ENCODE data around the gene ENTPD6. TPM values are rescaled to one million over a fixed set of nuclear protein-coding genes. Genes with fewer than 3 reads are reported as not detected.

ENTPD6 gene
- total RNA-seq, 2 donors from 2014 or later = 77.1 to 93.6 TPM

DNA sequence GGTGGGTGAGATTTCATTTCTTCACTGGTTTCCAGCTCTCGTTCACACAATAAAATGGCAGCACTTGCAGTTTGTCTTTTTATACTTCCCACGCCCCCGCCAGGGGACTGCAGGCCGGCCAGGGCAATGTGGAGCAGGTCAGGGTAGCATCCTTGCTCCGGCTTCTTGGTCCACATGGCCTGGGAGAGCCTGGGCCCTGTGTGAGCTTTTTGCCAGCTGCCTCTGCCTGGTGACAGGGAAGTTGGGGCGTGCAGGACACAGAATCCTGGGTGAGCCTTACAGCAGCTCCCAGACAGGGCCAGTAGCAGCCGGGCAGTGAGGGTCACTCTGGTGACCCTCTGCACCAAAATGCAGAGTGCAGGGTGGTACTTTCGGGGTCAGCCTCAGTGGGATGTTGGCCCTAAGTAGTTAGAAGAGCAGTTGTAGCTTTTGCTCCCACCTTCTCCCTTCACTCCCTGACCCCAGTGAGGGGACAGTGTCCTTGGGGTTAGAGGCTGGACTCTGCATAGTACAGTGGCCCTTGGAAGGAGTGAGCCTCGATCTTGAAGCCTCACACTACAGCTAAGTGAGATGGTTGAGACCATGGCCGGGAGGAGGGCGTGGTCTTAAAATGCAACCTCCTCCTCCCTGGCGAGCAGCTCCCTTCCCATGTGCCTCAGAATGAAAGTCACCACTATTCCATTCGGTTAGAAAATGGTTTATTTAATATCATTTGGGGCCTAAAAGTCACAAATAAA, 76.1 kb downstream of the ENTPD6 start:
- no peaks in the 10 kb centered on the region for H3K27me3 Mint-ChIP-seq (ENCODE audit: insufficient read depth)
- no peak overlapping the region for H3K27ac Mint-ChIP-seq
- Histone ChIP-seq H3K27ac (ENCODE audit: low read depth, low read length) (no peak overlapping the region), H3K9me3 (ENCODE audit: control insufficient read depth, low read length) (no peaks in the 10 kb centered on the region), H3K36me3 (ENCODE audit: control insufficient read depth, insufficient read depth, low read length) (peaks cover 63% of the 10 kb centered on the region), H3K9ac (ENCODE audit: extremely low read depth, low read length, poor library complexity, severe bottlenecking) (no peak overlapping the region), H3K27me3 (ENCODE audit: control insufficient read depth, insufficient read depth, low read length, poor library complexity, severe bottlenecking) (no peaks in the 10 kb centered on the region), H3K4me3 (ENCODE audit: low read length) (no peak overlapping the region), H3K4me1 (ENCODE audit: control insufficient read depth, insufficient read depth, low read length) (no peaks in the 10 kb centered on the region)
- no peaks in the 10 kb centered on the region for H3K4me1 Mint-ChIP-seq
- TF ChIP-seq, protein P1, sequence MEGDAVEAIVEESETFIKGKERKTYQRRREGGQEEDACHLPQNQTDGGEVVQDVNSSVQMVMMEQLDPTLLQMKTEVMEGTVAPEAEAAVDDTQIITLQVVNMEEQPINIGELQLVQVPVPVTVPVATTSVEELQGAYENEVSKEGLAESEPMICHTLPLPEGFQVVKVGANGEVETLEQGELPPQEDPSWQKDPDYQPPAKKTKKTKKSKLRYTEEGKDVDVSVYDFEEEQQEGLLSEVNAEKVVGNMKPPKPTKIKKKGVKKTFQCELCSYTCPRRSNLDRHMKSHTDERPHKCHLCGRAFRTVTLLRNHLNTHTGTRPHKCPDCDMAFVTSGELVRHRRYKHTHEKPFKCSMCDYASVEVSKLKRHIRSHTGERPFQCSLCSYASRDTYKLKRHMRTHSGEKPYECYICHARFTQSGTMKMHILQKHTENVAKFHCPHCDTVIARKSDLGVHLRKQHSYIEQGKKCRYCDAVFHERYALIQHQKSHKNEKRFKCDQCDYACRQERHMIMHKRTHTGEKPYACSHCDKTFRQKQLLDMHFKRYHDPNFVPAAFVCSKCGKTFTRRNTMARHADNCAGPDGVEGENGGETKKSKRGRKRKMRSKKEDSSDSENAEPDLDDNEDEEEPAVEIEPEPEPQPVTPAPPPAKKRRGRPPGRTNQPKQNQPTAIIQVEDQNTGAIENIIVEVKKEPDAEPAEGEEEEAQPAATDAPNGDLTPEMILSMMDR (conservative IDR thresholded peaks at IDR 0.05) = no peak
- WGBS, 2 experiments (ENCODE audit: insufficient coverage in 1 of 2, insufficient read length in 1 of 2) = 90 to 94% methylated on average over 9 to 13 of the region's 13 CpGs
- no peak overlapping the region for H3K4me3 Mint-ChIP-seq
- H3K9me3 Mint-ChIP-seq = no peaks in the 10 kb centered on the region
- DNase-seq = no peak
- H3K36me3 Mint-ChIP-seq (ENCODE audit: low read depth) = peaks cover 52% of the 10 kb centered on the region

DNA sequence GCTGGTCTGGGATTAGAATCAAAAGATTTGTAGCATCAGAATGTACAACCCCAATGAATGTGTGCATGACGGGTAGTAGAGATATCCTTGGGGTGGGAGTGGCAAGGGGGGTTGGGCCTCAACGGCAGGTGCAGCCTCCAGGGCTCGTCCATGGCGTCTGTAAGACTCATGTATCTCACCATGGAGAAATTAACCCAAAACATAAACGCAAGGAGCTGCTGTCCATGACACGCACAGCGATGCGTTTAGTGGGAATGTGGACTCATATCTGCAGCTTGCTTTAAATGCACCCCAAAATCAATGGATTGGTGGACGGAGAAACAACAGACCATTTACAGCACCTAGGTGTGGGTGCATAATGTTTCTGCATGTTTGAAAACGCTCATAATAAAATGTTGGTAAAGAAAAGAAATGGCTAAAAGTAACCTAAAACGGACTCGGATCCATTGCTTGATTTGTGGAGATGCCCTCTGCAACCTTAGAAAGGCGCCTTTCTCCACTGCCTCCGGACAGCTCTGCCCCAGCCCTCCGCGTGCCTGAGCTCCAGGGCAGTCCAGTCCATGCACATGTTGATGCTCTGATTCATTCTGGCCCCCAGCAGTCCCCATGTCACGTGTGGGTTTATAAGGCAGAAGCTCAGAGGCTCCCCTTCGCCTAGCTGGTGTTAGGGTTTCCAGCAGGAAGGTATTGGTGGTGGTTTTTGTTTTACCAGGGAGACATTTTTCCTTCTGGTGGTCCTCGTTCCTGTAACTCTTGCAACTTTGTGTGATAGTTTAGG, 76.9 kb downstream of the ENTPD6 start:
- Mint-ChIP-seq H3K36me3 (ENCODE audit: low read depth) (peaks cover 53% of the 10 kb centered on the region), H3K9me3 (no peaks in the 10 kb centered on the region), H3K4me3 (no peak overlapping the region), H3K27me3 (ENCODE audit: insufficient read depth) (no peaks in the 10 kb centered on the region), H3K4me1 (no peaks in the 10 kb centered on the region), H3K27ac (no peak overlapping the region)
- H3K27me3 ChIP-seq (ENCODE audit: control insufficient read depth, insufficient read depth, low read length, poor library complexity, severe bottlenecking) = no peaks in the 10 kb centered on the region
- H3K4me3 ChIP-seq (ENCODE audit: low read length) = no peak overlapping the region
- no peak overlapping the region for H3K9ac ChIP-seq (ENCODE audit: extremely low read depth, low read length, poor library complexity, severe bottlenecking)
- no peak for DNase-seq
- WGBS, 2 experiments (ENCODE audit: insufficient coverage in 1 of 2, insufficient read length in 1 of 2) = 93 to 97% methylated on average over 15 to 18 of the region's 19 CpGs
- no peaks in the 10 kb centered on the region for H3K9me3 ChIP-seq (ENCODE audit: control insufficient read depth, low read length)
- H3K36me3 ChIP-seq (ENCODE audit: control insufficient read depth, insufficient read depth, low read length) = peaks cover 58% of the 10 kb centered on the region
- TF ChIP-seq, protein P1 (conservative IDR thresholded peaks at IDR 0.05) = no peak
- no peak overlapping the region for H3K27ac ChIP-seq (ENCODE audit: low read depth, low read length)
- no peaks in the 10 kb centered on the region for H3K4me1 ChIP-seq (ENCODE audit: control insufficient read depth, insufficient read depth, low read length)

DNA sequence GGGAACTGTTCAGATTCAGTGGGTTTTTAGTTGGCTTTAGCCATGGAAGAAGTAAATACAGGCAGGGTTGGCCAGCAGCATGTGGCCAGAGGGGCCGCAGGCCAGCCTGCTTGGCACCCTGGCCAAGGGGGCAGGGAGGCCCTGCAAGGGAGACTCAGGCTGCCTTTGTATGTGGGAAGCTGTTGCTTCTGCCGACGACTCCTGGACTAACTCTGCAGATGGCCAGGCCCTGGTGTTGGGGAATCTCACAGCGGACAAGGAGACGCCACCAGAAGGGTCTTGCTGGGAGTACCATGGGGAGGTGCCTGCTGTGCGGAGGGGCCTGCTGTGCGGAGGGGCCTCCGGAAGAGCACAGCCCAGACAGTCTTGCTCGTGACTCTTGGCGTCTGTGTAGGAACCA, 77.5 kb downstream of the ENTPD6 start:
- Mint-ChIP-seq H3K9me3 (no peaks in the 10 kb centered on the region), H3K4me3 (no peak overlapping the region)

More for the DNA sequence above, 77.5 kb downstream of the ENTPD6 start:
- H3K27me3 Mint-ChIP-seq (ENCODE audit: insufficient read depth) = no peaks in the 10 kb centered on the region
- no peak overlapping the region for H3K27ac Mint-ChIP-seq
- H3K4me3 ChIP-seq (ENCODE audit: low read length) = no peak overlapping the region
- H3K4me1 Mint-ChIP-seq = no peaks in the 10 kb centered on the region
- no peak overlapping the region for H3K9ac ChIP-seq (ENCODE audit: extremely low read depth, low read length, poor library complexity, severe bottlenecking)
- H3K36me3 ChIP-seq (ENCODE audit: control insufficient read depth, insufficient read depth, low read length) = peaks cover 62% of the 10 kb centered on the region
- H3K4me1 ChIP-seq (ENCODE audit: control insufficient read depth, insufficient read depth, low read length) = no peaks in the 10 kb centered on the region
- H3K36me3 Mint-ChIP-seq (ENCODE audit: low read depth) = peaks cover 53% of the 10 kb centered on the region
- H3K27me3 ChIP-seq (ENCODE audit: control insufficient read depth, insufficient read depth, low read length, poor library complexity, severe bottlenecking) = no peaks in the 10 kb centered on the region
- H3K27ac ChIP-seq (ENCODE audit: low read depth, low read length) = no peak overlapping the region
- 95 to 98% methylated on average over 6 to 10 of the region's 10 CpGs for WGBS, 2 experiments (ENCODE audit: insufficient coverage in 1 of 2, insufficient read length in 1 of 2)
- DNase-seq = no peak
- TF ChIP-seq, protein P1 (conservative IDR thresholded peaks at IDR 0.05) = no peak
- H3K9me3 ChIP-seq (ENCODE audit: control insufficient read depth, low read length) = no peaks in the 10 kb centered on the region

All from endodermal cell (in vitro differentiated cells).